Muscle of arm (tissue), 12 donors: ENCODE data around the gene KCNJ3. TPM values are rescaled to one million over a fixed set of nuclear protein-coding genes. Genes with fewer than 3 reads are reported as not detected.
A peak's percentile ranks its signal among the peaks of the same experiment; 100 is the strongest.

Experiments
- DNase-seq: peaks from one replicate; pipeline ENCODE4 v3.0.0-alpha.2; 2013
- polyA plus RNA-seq, 12 donors: library from polyadenylated mRNA; unstranded; fragments of 120-200 nt; gene quantifications; one replicate each; pipeline ENCODE4 v1.2.1, GENCODE V29; 2013; ENCODE audit not compliant: insufficient read length in 12 of 12

The KCNJ3 gene
- polyA plus RNA-seq, 12 donors = 0.38 to 1.7 (median 0.86) TPM; not detected in 2

GRCh38 chr2:154706660-154707059 is 8.2 kb downstream of the KCNJ3 start:
- no peak for DNase-seq

GRCh38 chr2:154707994-154708575 is 9.6 kb downstream of the KCNJ3 start:
- DNase-seq = no peak

- peak; percentile 22 for DNase-seq
Observed at GRCh38 chr2:154709215-154709614, 10.7 kb downstream of the KCNJ3 start.

- DNase-seq = no peak
Observed at GRCh38 chr2:154710078-154710477, 11.6 kb downstream of the KCNJ3 start.

- no peak for DNase-seq
Observed at GRCh38 chr2:154710685-154711084, 12.2 kb downstream of the KCNJ3 start.

GRCh38 chr2:154713675-154714074 is 15.2 kb downstream of the KCNJ3 start:
- no peak for DNase-seq

GRCh38 chr2:154720651-154721050 is 22.2 kb downstream of the KCNJ3 start:
- DNase-seq = peak; percentile 46

GRCh38 chr2:154724194-154724797 is 25.8 kb downstream of the KCNJ3 start:
- DNase-seq = no peak

GRCh38 chr2:154740361-154740760 is 41.9 kb downstream of the KCNJ3 start:
- DNase-seq = peak; percentile 45

GRCh38 chr2:154758871-154759270 is 60.4 kb downstream of the KCNJ3 start:
- DNase-seq = no peak

- DNase-seq = no peak
Observed at GRCh38 chr2:154762638-154763037, 64.1 kb downstream of the KCNJ3 start.

- DNase-seq = no peak
Observed at GRCh38 chr2:154771664-154772284, 73.3 kb downstream of the KCNJ3 start.

- DNase-seq = no peak
Observed at GRCh38 chr2:154776825-154777224, 78.3 kb downstream of the KCNJ3 start.

- no peak for DNase-seq
Observed at GRCh38 chr2:154794406-154794805, 95.9 kb downstream of the KCNJ3 start.

- DNase-seq = no peak
Observed at GRCh38 chr2:154795651-154796050, 97.2 kb downstream of the KCNJ3 start.

- no peak for DNase-seq
Observed at GRCh38 chr2:154804451-154804850, 106.0 kb downstream of the KCNJ3 start.

GRCh38 chr2:154813636-154814035 is 115.1 kb downstream of the KCNJ3 start:
- no peak for DNase-seq

GRCh38 chr2:154814856-154815255 is 116.4 kb downstream of the KCNJ3 start:
- no peak for DNase-seq

GRCh38 chr2:154825358-154825757 is 126.9 kb downstream of the KCNJ3 start:
- DNase-seq = no peak

- no peak for DNase-seq
Observed at GRCh38 chr2:154826827-154827226, 128.3 kb downstream of the KCNJ3 start.

- DNase-seq = no peak
Observed at GRCh38 chr2:154827286-154827685, 128.8 kb downstream of the KCNJ3 start.

- no peak for DNase-seq
Observed at GRCh38 chr2:154832711-154833110, 134.2 kb downstream of the KCNJ3 start.

- no peak for DNase-seq
Observed at GRCh38 chr2:154836632-154837031, 138.1 kb downstream of the KCNJ3 start.

GRCh38 chr2:154837035-154837434 is 138.5 kb downstream of the KCNJ3 start:
- no peak for DNase-seq
